Keratinocyte (primary cell): Measurements from ENCODE around the gene TAF1A.

ENCODE experiments used
- EZH2 ChIP-seq: IDR thresholded peaks from one replicate; pipeline ENCODE4 v1.6.1; 2012; ENCODE audit warnings: inconsistent platforms, mild to moderate bottlenecking, low read length, moderate library complexity
- TF ChIP-seq, protein P1 (sequence below), 3 experiments: IDR thresholded peaks in 1 of 3; conservative IDR thresholded peaks in 1 of 3; optimal IDR thresholded peaks in 1 of 3; 2 replicates in 2 of 3; 3 replicates in 1 of 3; pipeline versions ENCODE3 to v1.5.1; 2011; ENCODE audit warnings: low read length in 3 of 3, mild to moderate bottlenecking in 3 of 3, moderate library complexity in 2 of 3, control low read depth in 1 of 3, inconsistent platforms in 1 of 3; ENCODE audit not compliant: insufficient read depth in 2 of 3; ENCODE audit errors: extremely low read depth in 1 of 3

- TF ChIP-seq, protein P1, sequence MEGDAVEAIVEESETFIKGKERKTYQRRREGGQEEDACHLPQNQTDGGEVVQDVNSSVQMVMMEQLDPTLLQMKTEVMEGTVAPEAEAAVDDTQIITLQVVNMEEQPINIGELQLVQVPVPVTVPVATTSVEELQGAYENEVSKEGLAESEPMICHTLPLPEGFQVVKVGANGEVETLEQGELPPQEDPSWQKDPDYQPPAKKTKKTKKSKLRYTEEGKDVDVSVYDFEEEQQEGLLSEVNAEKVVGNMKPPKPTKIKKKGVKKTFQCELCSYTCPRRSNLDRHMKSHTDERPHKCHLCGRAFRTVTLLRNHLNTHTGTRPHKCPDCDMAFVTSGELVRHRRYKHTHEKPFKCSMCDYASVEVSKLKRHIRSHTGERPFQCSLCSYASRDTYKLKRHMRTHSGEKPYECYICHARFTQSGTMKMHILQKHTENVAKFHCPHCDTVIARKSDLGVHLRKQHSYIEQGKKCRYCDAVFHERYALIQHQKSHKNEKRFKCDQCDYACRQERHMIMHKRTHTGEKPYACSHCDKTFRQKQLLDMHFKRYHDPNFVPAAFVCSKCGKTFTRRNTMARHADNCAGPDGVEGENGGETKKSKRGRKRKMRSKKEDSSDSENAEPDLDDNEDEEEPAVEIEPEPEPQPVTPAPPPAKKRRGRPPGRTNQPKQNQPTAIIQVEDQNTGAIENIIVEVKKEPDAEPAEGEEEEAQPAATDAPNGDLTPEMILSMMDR (optimal IDR thresholded peaks at IDR 0.05 in 1 of 3, IDR thresholded peaks at IDR 0.05 in 1 of 3, conservative IDR thresholded peaks at IDR 0.05 in 1 of 3; ENCODE audit: extremely low read depth in 1 of 3, insufficient read depth in 2 of 3, low read length in 3 of 3) = no peak
- no peak for TF ChIP-seq EZH2
Observed at GRCh38 chr1:222594789-222595188, 5.1 kb upstream of the TAF1A start.
